Right atrium auricular region (tissue), 2 donors: ENCODE results near the gene HNRNPM. TPM values are rescaled to one million over a fixed set of nuclear protein-coding genes. Genes with fewer than 3 reads are reported as not detected.

Source experiments
- DNase-seq: peaks from one replicate; pipeline ENCODE4 v3.0.0-alpha.2; 2019; ENCODE audit warnings: low spot score
- H3K27ac ChIP-seq, 2 donors: fragments of 200-600 bp; sonication (generic); 1 replicate in 1 of 2; 2 replicates in 1 of 2; pipeline ENCODE4 v1.5.1; 2016 to 2019
- H3K27me3 ChIP-seq, 2 donors: fragments of 200-600 bp; sonication (generic); one replicate each; pipeline versions ENCODE4 v1.5.1 to v1.6.0; 2017 to 2019
- H3K36me3 ChIP-seq: fragments of 200-600 bp; sonication (generic); one replicate; pipeline ENCODE4 v1.5.1; 2016
- H3K4me1 ChIP-seq, 2 donors: fragments of 200-600 bp; sonication (generic); one replicate each; pipeline versions ENCODE4 v1.5.1 to v1.6.0; 2017 to 2019
- H3K4me3 ChIP-seq, 2 donors: fragments of 200-600 bp; sonication (generic); 1 replicate in 1 of 2; 2 replicates in 1 of 2; pipeline ENCODE4 v1.5.1; 2017 to 2019; ENCODE audit warnings: mild to moderate bottlenecking in 1 of 2, moderate library complexity in 1 of 2
- H3K9me3 ChIP-seq, 2 donors: fragments of 200-600 bp; sonication (generic); one replicate each; pipeline ENCODE4 v1.5.1; 2019
- CTCF ChIP-seq, 2 donors: fragments of 200-600 bp; sonication (generic); IDR thresholded peaks; one replicate each; pipeline ENCODE4 v1.5.1; 2019; ENCODE audit warnings: antibody characterized with exemption in 2 of 2
- total RNA-seq, 2 donors: library from RNA; depleted of rRNA; stranded (reverse); fragments of >200 nt; gene quantifications; one replicate each; pipeline ENCODE4 v1.1.0, GENCODE V29; 2016

The HNRNPM gene
- total RNA-seq, 2 donors from 2014 or later: 51.0 to 76.5 TPM

DNA sequence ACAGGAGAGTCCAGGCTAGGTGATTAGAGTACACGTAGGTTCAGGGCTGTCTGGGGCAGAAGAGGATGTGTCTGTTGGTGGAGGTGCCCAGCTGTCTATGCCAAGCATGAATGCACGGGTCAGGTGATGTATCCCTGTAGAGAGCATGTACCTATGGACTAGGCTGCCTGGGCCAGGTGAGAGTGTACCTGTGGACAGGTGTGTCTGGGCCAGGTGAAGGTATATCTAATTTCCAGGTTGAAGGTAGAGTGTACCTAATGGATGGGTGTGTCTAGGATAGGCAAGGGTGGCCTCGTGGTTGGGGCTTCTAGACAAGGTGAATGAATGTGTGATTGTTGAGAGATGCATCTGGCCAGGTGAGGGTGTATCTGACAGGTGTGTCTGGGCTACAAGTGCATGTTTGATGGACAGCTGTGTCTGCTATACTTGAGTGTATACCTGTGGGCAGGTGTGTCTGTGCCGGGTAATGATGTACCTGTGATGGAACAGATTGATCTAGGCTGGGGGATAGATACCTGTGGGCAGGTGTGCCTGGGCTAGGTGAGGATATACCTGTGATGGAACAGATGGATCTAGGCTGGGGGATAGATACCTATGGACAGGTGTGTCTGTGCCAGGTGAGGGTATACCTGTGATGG is 84.7 kb downstream of the HNRNPM start:
- H3K4me1 ChIP-seq: peaks cover 0 to 12% of the 10 kb centered on the region in 2 donors
- H3K27me3 ChIP-seq: no peaks in the 10 kb centered on the region
- H3K27ac ChIP-seq: no peak overlapping the region
- DNase-seq: no peak
- H3K9me3 ChIP-seq: no peaks in the 10 kb centered on the region
- TF ChIP-seq CTCF (IDR thresholded peaks at IDR 0.05): no peak
- no peaks in the 10 kb centered on the region for H3K36me3 ChIP-seq
- no peak overlapping the region for H3K4me3 ChIP-seq

GRCh38 chr19:8530061-8530679 is 85.4 kb downstream of the HNRNPM start:
- TF ChIP-seq CTCF (IDR thresholded peaks at IDR 0.05): no peak

GRCh38 chr19:8531470-8531869 is 86.7 kb downstream of the HNRNPM start:
- H3K4me1 ChIP-seq: peaks cover 0 to 7% of the 10 kb centered on the region in 2 donors
- no peak for TF ChIP-seq CTCF (IDR thresholded peaks at IDR 0.05)

More at GRCh38 chr19:8530061-8530679, 85.4 kb downstream of the HNRNPM start:
- H3K9me3 ChIP-seq: no peaks in the 10 kb centered on the region
- no peaks in the 10 kb centered on the region for H3K36me3 ChIP-seq
- H3K4me3 ChIP-seq: no peak overlapping the region
- peaks cover 0 to 10% of the 10 kb centered on the region in 2 donors for H3K4me1 ChIP-seq
- no peaks in the 10 kb centered on the region for H3K27me3 ChIP-seq
- DNase-seq: no peak
- no peak overlapping the region for H3K27ac ChIP-seq

GRCh38 chr19:8532225-8532624 is 87.5 kb downstream of the HNRNPM start:
- no peaks in the 10 kb centered on the region for H3K36me3 ChIP-seq
- H3K4me3 ChIP-seq: no peak overlapping the region
- no peaks in the 10 kb centered on the region for H3K4me1 ChIP-seq
- no peak for TF ChIP-seq CTCF (IDR thresholded peaks at IDR 0.05)
- H3K27ac ChIP-seq: no peak overlapping the region
- no peaks in the 10 kb centered on the region for H3K27me3 ChIP-seq
- no peaks in the 10 kb centered on the region for H3K9me3 ChIP-seq
- DNase-seq: no peak

More at GRCh38 chr19:8531470-8531869, 86.7 kb downstream of the HNRNPM start:
- Histone ChIP-seq H3K27ac (no peak overlapping the region), H3K36me3 (no peaks in the 10 kb centered on the region), H3K4me3 (no peak overlapping the region), H3K9me3 (no peaks in the 10 kb centered on the region), H3K27me3 (no peaks in the 10 kb centered on the region)
- DNase-seq: no peak

- Histone ChIP-seq H3K27ac (no peak overlapping the region), H3K4me3 (no peak overlapping the region), H3K4me1 (no peaks in the 10 kb centered on the region), H3K36me3 (no peaks in the 10 kb centered on the region), H3K9me3 (no peaks in the 10 kb centered on the region), H3K27me3 (no peaks in the 10 kb centered on the region)
- TF ChIP-seq CTCF (IDR thresholded peaks at IDR 0.05): no peak
- no peak for DNase-seq
Measured at GRCh38 chr19:8536282-8536681, 91.5 kb downstream of the HNRNPM start.
